ENCODE data around the gene GAL.

Gene GAL

DNA sequence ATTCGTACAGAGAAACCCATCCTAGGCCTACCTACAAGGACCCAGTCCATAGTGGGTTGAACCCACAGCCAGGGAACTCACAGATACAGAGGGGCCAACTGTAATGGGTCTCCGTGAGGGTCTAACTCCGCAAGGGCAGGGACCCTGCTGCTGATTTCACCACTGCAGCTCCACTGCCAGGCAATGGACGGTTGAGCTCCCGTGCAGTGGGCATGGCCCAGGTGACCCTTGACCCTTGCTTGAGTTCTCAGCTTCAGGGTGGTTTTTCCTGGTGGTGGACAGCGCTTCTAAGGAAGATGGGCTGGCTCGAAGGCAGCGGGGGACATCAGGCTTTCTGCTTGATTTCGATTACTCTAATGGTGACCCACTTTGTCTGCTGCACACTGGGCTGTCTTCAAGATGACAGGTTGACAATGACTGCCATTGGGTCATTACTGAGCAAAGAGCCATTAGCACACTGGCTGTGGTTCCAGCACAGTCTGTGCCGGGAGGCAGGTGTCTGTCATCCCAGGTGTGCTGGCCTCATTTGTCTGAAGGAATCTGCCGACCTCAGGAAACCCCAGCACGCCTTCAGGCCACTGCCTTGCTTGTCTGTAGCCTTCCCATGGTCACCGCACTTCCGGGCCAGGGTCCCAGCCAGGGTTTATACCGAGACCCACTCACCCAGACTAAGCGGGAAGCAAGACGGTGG, 3.7 kb upstream of the GAL start:
- no peak for DNase-seq (ENCODE audit: low read depth)

DNA sequence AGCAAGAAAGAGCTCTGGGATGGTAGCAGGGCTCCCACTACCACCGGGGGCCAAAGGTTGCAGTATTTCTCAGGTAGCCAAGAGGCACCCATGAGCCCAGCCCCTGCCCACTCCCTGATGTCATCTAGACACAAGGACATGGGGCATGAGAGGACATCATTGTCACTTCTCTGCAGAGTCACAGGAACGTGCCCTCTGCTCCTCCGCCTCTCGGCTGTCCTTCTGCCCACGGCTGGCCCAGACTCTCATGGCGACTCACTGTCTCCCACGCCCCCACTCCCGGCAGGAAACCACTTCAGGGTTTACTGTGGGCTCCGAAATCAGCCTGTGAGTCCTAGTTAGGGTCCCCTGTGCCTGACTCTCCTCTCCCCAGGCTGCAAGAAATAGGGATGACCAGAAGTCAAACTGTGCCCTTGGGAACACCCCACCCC, 1.8 kb upstream of the GAL start:
- DNase-seq (ENCODE audit: low read depth), result no peak

- DNase-seq (ENCODE audit: low read depth), result no peak
Measured at GRCh38 chr11:68683121-68683520, 1.2 kb upstream of the GAL start.

GRCh38 chr11:68683536-68684384, 584 bp upstream of the GAL start:
- no peak for DNase-seq (ENCODE audit: low read depth)

- no peak for DNase-seq (ENCODE audit: low read depth)
Measured at GRCh38 chr11:68685656-68686380, 1.5 kb downstream of the GAL start.

DNA sequence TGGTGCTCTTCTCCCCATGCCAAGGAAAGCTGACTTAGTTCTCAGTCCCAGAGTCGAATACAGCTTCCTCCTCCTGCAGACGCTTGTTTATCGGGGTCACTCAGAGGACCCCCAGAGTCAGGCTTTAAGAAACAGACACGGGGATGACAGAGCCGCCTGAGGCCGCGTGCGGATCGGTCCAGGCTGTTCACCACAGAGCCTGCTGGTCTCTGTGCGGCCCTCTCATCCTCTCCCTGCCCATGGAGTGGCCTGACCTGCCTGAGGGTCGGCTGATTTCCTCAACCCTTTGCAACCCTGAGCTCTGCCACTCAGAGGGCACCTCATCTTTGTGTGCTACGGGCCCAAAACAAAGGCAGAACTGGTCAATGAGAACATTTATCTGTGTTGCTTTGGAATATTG, 2.1 kb downstream of the GAL start:
- no peak for DNase-seq (ENCODE audit: low read depth)

- DNase-seq (ENCODE audit: low read depth), result no peak
Measured at GRCh38 chr11:68687311-68687710, 3.0 kb downstream of the GAL start.

DNA sequence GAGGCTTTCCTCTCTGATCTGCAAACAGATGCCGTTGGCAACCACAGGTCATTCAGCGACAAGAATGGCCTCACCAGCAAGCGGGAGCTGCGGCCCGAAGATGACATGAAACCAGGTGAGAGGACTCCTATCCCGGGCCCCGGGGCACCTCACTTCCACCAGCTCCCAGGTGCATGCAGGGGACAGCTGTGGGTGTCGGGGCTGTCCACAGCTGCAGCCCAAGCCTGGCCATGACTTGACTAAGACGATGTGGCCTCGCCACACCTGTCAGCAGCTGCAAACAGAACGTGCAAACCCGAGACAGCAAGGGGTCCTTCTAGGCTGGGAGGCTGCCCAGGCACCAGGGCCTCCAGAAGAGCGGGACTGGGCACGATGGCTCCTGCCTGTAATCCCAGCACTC, 3.6 kb downstream of the GAL start:
- no peak for DNase-seq (ENCODE audit: low read depth)

- no peak for DNase-seq (ENCODE audit: low read depth)
Measured at GRCh38 chr11:68688881-68689280, 4.5 kb downstream of the GAL start.

DNA sequence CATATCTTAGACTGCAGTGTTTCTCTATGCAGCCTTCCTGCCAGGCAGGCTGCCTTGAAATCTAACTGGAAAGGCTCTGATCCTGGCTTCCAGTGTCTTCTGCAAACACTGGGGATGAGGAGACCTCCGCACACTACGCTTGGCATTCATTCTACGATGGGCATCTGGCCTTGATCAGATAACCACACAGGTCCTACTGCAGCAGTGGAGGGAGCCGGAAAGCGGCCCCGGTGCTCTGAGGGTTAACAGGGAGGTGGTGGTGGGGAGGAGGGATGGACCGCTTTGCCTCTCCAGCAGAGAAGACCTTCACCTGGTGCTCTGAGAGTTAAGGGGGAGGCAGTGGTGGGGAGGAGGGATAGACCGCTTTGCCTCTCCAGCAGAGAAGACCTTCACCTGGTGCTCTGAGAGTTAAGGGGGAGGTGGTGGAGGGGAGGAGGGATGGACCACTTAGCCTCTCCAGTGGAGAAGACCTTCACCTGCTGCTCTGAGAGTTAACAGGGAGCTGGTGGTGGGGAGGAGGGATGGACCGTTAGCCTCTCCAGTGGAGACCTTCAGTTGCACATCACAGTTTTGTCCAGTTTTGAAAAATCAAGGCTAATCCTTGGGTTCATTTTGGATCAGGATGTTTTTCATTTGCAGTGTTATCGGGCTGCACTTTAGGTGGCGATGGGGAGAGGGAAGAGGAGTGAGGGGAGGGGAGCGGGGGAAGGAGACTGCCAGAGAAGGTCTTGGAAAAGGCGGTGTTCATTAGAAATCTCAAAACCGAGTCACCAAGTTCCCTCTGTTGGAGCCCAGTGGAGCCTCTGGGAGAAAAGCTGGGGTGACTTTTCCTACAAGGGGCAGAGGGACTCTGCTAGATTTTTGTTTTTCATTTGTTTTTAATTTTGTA, 5.6 kb downstream of the GAL start:
- no peak for DNase-seq (ENCODE audit: low read depth)

DNA sequence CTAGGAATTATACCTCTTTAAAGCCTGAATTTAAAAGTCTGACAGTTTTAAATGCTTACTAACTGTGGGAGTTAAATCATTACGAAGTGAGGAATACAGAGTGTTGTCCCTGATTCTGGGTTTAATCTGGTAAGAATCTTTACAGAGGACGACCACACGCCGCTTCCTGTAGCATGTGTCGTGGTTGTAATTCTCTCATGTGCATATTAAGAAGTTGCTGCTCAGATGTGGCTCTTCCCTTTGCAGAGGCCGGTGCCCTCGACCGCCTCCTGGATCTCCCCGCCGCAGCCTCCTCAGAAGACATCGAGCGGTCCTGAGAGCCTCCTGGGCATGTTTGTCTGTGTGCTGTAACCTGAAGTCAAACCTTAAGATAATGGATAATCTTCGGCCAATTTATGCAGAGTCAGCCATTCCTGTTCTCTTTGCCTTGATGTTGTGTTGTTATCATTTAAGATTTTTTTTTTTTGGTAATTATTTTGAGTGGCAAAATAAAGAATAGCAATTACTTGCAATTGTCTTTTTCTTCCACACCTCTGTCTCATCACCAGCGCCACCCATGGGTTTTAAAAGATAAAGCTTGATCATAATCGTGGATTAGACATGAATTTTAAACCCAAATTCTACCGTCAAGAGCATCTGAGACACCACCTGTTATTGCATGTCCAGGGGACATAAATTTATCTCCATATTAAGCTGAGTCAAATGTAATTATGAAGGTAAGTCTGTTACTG, 6.5 kb downstream of the GAL start:
- no peak for DNase-seq (ENCODE audit: low read depth)

DNA sequence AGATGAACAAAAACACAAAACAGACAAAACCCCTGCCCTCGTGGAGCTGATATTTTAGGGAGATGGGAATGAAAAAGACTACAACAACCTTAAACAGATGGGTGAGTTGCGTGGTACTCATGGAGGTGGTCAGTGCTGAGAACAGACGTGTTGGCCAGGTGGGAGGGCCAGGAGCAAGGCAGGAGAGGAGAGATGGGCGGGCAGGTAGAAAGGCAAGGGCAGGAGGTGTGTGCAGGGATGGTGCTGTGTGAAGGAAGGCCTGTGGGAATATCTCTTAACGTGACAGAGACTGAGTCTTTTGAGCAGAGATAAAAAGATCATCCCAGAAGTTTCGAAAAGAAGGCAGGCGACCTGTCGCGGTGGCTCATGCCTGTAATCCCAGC, 7.0 kb downstream of the GAL start:
- no peak for DNase-seq (ENCODE audit: low read depth)

GRCh38 chr11:68692115-68692514, 7.8 kb downstream of the GAL start:
- no peak for DNase-seq (ENCODE audit: low read depth)

GRCh38 chr11:68692871-68693483, 8.6 kb downstream of the GAL start:
- DNase-seq (ENCODE audit: low read depth), result no peak

GRCh38 chr11:68693484-68693882, 9.1 kb downstream of the GAL start:
- DNase-seq (ENCODE audit: low read depth), result no peak

- DNase-seq (ENCODE audit: low read depth), result no peak
Measured at GRCh38 chr11:68694431-68695297, 10.3 kb downstream of the GAL start.

DNA sequence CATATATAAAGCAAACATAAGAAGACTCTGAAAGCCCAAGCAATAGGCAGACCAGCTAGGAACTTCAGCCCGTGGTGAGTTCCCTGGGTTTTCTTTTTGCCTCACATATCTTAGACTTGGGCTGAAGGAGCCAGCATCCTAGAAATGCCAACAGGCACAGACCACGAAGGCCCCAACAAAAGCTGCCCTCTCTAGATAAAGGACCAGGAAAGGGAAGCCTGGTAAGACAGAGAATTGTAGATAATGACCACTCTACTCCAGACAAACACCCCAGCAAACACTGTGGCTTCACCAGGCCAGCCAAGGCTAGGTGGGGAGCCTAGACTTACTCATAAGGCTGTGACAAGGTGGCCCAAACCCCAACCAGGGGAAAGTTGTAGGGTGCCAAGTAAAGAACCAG, 11.2 kb downstream of the GAL start:
- no peak for DNase-seq (ENCODE audit: low read depth)

DNA sequence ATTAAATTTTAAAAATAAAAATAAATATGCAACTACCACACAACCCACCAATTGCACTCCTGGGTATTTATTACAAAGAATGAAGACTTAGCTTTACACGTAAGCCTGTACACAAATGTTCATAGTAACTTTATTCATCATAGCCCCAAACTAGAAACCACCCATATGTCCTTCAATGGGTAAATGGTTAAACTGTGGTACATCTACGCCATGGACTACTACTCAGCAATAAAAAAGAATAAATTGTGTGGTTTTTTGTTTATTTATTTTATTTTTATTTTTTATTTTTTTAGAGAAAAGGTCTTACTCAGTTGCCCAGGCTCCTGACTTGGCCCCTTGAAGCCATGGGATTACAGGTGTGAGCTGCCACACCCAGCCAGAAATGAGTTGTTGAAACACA, 14.6 kb downstream of the GAL start:
- DNase-seq (ENCODE audit: low read depth), result no peak

DNA sequence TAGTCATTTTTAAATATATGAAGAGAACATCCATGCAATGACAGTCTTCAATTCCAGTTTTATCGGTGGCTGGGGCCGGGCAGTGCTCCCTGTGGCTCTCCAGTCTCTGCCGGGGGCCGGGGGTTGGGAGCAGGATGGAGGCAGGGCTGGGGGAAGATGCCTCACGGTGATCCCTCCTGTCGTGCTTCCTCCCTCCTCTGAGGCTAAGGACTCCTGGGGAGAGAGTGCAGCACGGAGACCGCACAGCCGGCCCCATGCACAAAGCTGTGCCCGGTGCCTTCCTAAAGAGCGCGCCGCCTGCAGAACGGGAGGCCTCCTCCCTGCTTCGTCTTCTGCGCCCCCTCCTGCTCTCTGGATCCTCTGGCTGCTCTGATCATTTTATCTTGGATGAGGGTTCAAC, 20.5 kb downstream of the GAL start:
- DNase-seq (ENCODE audit: low read depth), result no peak

DNA sequence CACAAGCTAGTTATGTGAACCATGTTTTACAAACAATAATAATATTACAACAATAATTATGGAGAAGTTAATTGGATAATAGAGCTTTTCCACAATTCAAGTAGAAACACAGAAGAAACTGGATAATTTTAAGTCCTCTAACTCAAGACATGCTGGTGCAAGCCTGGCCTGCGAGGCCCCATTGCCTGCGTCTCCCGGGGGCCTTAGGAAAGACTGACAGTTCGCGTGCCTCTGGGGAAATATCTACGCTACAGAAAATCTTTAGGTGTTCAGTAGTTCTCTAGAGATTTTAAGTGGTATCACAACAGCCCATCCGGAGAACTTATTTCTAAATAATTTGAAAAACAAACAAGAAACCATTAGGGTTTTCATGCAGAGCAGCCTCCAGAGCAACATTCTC, 23.2 kb downstream of the GAL start:
- no peak for DNase-seq (ENCODE audit: low read depth)
